ENCODE data around the gene CRLF1. TPM values are rescaled to one million over a fixed set of nuclear protein-coding genes. Genes with fewer than 3 reads are reported as not detected.
A peak's percentile ranks its signal among the peaks of the same experiment; 100 is the strongest.
"Not testable (repeated sequence)": the region's sequence is repeated elsewhere in the genome, so short reads cannot be mapped to it uniquely, and the experiment has no call there.

Gene CRLF1
- total and polyA plus RNA-seq, 2 experiments from 2014 or later, result 8.6 to 59.2 TPM

DNA sequence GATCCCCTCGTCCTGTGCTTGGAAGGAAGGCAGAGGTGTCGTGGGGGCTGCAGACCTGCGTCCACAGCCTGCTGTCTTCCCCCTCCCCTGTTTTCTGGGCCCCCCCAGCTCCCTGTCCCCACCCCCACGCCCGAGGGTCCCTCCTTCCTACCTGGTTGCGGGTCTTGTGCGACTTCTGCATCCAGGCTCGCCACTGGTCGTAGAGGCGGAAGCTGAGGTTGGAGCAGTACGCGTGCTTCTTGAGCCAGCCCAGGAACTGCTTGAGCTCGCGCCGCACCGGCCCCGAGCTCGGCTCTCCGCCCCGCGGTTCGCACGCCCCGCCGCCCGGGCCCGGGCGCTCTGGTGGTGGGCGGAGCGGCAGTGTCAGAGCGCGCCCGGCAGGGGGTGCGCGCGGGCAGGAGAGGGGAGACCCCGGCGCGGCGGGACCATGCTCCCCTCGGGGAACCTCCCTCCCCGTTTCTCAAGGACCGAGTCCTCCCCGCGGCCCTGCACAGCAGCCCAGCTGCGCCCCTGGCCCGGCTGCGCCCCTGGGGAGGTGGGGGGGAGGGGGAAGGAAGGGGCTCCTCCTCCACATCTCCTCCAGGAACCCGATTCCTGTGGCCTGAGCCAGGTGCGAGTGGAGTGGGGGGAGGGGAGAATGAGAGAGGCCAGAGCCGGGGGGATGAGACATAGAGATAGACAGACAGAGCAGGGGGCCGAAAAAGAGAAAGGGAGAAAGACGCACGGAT lies 12.3 kb downstream of the CRLF1 start:
- Histone ChIP-seq H3K27ac (no peak overlapping the region), H3K9me2 (ENCODE audit: insufficient read depth) (no peaks in the 10 kb centered on the region), H3K4me2 (ENCODE audit: unreplicated experiment) (peak overlapping the region; percentile 86), H2AFZ (peak overlapping the region; percentile 57), H3K36me3 (ENCODE audit: low read depth) (no peaks in the 10 kb centered on the region), H3K4me1 (ENCODE audit: insufficient read depth) (peaks cover 5% of the 10 kb centered on the region; the same call in 1 of the 2 replicates), H3K27me3 (replicated peaks; ENCODE audit: insufficient read depth) (no peaks in the 10 kb centered on the region), H3K9ac (peak overlapping the region; percentile 64), H3F3A (ENCODE audit: insufficient read depth) (peaks cover 13% of the 10 kb centered on the region), H3K9me3 (ENCODE audit: low read depth) (no peaks in the 10 kb centered on the region), H4K20me1 (ENCODE audit: insufficient read depth) (no peaks in the 10 kb centered on the region), H3K79me2 (ENCODE audit: insufficient read depth) (no peaks in the 10 kb centered on the region), H3K4me3 (peak overlapping the region; percentile 72)
- DNase-seq, result peak; percentile 95
- TF ChIP-seq EZH2 (IDR thresholded peaks at IDR 0.05; ENCODE audit: insufficient read depth, poor library complexity, severe bottlenecking) (no peak), EZH2phosphoT487 (IDR thresholded peaks at IDR 0.05; ENCODE audit: insufficient read depth, low read depth) (no peak)
- WGBS, 2 experiments (ENCODE audit: low coverage in 1 of 2, low lambda C conversion rate in 2 of 2, missing lambda C conversion rate in 2 of 2), result 2% methylated on average over 37 to 53 of the region's 54 CpGs
- in situ Hi-C loops (cut with MboI), result loop anchor here (25.0 kb wide), 1 partner anchor 132 kb away; no protein-coding TSS in a partner anchor

GRCh38 chr19:18593367-18594095 lies 13.1 kb downstream of the CRLF1 start:
- peak; percentile 46 for DNase-seq
- in situ Hi-C loops (cut with MboI), result loop anchor here (25.0 kb wide), 1 partner anchor 131 kb away; no protein-coding TSS in a partner anchor

GRCh38 chr19:18592732-18593131 lies 13.9 kb downstream of the CRLF1 start:
- H3K27ac ChIP-seq; H3K9me3 ChIP-seq (ENCODE audit: low read depth); H3K9me2 ChIP-seq (ENCODE audit: insufficient read depth); H3K9ac ChIP-seq; H3K36me3 ChIP-seq (ENCODE audit: low read depth); H3K27me3 ChIP-seq (replicated peaks; ENCODE audit: insufficient read depth); H3K4me3 ChIP-seq; H2AFZ ChIP-seq; H3K4me2 ChIP-seq (ENCODE audit: unreplicated experiment); H4K20me1 ChIP-seq (ENCODE audit: insufficient read depth); DNase-seq; H3K79me2 ChIP-seq (ENCODE audit: insufficient read depth); H3K4me1 ChIP-seq (ENCODE audit: insufficient read depth): not testable (repeated sequence)
- in situ Hi-C loops (cut with MboI), result loop anchor here (25.0 kb wide), 1 partner anchor 130 kb away; no protein-coding TSS in a partner anchor
- peaks cover 13% of the 10 kb centered on the region for H3F3A ChIP-seq (ENCODE audit: insufficient read depth)
- WGBS, 2 experiments (ENCODE audit: low coverage in 1 of 2, low lambda C conversion rate in 2 of 2, missing lambda C conversion rate in 2 of 2), result 76 to 78% methylated on average over 5 of the region's 5 CpGs

More at GRCh38 chr19:18593367-18594095, 13.1 kb downstream of the CRLF1 start:
- Histone ChIP-seq H4K20me1 (ENCODE audit: insufficient read depth) (no peaks in the 10 kb centered on the region), H2AFZ (no peak overlapping the region), H3K4me1 (ENCODE audit: insufficient read depth) (peaks cover 5% of the 10 kb centered on the region; the same call in 1 of the 2 replicates), H3K4me2 (ENCODE audit: unreplicated experiment) (no peak overlapping the region), H3K27ac (no peak overlapping the region), H3K9ac (no peak overlapping the region), H3F3A (ENCODE audit: insufficient read depth) (peaks cover 13% of the 10 kb centered on the region), H3K4me3 (peak overlapping the region; percentile 72; the same call in 1 of the 2 replicates), H3K36me3 (ENCODE audit: low read depth) (no peaks in the 10 kb centered on the region), H3K79me2 (ENCODE audit: insufficient read depth) (no peaks in the 10 kb centered on the region), H3K9me3 (ENCODE audit: low read depth) (no peaks in the 10 kb centered on the region), H3K9me2 (ENCODE audit: insufficient read depth) (no peaks in the 10 kb centered on the region), H3K27me3 (replicated peaks; ENCODE audit: insufficient read depth) (no peaks in the 10 kb centered on the region)
- TF ChIP-seq EZH2 (IDR thresholded peaks at IDR 0.05; ENCODE audit: insufficient read depth, poor library complexity, severe bottlenecking) (no peak), EZH2phosphoT487 (IDR thresholded peaks at IDR 0.05; ENCODE audit: insufficient read depth, low read depth) (no peak)
- 36 to 41% methylated on average over 20 to 25 of the region's 25 CpGs for WGBS, 2 experiments (ENCODE audit: low coverage in 1 of 2, low lambda C conversion rate in 2 of 2, missing lambda C conversion rate in 2 of 2)

GRCh38 chr19:18591735-18592385 lies 14.7 kb downstream of the CRLF1 start:
- peaks cover 13% of the 10 kb centered on the region for H3F3A ChIP-seq (ENCODE audit: insufficient read depth)
- H3K4me2 ChIP-seq (ENCODE audit: unreplicated experiment), result no peak overlapping the region
- in situ Hi-C loops (cut with MboI), result loop anchor here (25.0 kb wide), 1 partner anchor 130 kb away; no protein-coding TSS in a partner anchor

More at GRCh38 chr19:18591735-18592385, 14.7 kb downstream of the CRLF1 start:
- H2AFZ ChIP-seq, result no peak overlapping the region; the same call in 1 of the 2 replicates
- H4K20me1 ChIP-seq (ENCODE audit: insufficient read depth), result no peaks in the 10 kb centered on the region
- DNase-seq, result peak; percentile 62
- no peak for TF ChIP-seq EZH2phosphoT487 (IDR thresholded peaks at IDR 0.05; ENCODE audit: insufficient read depth, low read depth)
- no peaks in the 10 kb centered on the region for H3K36me3 ChIP-seq (ENCODE audit: low read depth)
- no peaks in the 10 kb centered on the region for H3K9me3 ChIP-seq (ENCODE audit: low read depth)
- no peaks in the 10 kb centered on the region for H3K9me2 ChIP-seq (ENCODE audit: insufficient read depth)
- H3K27me3 ChIP-seq (replicated peaks; ENCODE audit: insufficient read depth), result no peaks in the 10 kb centered on the region
- no peak overlapping the region for H3K27ac ChIP-seq
- no peak overlapping the region for H3K9ac ChIP-seq
- H3K4me1 ChIP-seq (ENCODE audit: insufficient read depth), result peaks cover 7% of the 10 kb centered on the region; the same call in 1 of the 2 replicates
- no peaks in the 10 kb centered on the region for H3K79me2 ChIP-seq (ENCODE audit: insufficient read depth)
- WGBS, 2 experiments (ENCODE audit: low coverage in 1 of 2, low lambda C conversion rate in 2 of 2, missing lambda C conversion rate in 2 of 2), result 28 to 32% methylated on average over 22 of the region's 22 CpGs
- H3K4me3 ChIP-seq, result no peak overlapping the region

Data from GM23248 (cell line).